CD4-positive, alpha-beta T cell treated with Interleukin-10 for 1 hour (primary cell): Measurements from ENCODE around the gene RCBTB1.
A peak's percentile ranks its signal among the peaks of the same experiment; 100 is the strongest.
"Not testable (repeated sequence)": the region's sequence is repeated elsewhere in the genome, so short reads cannot be mapped to it uniquely, and the experiment has no call there.

ENCODE experiments used
- DNase-seq: peaks from one replicate; pipeline ENCODE4 v3.0.0-alpha.2; 2020

Gene RCBTB1

GRCh38 chr13:49602615-49603014, 17.3 kb upstream of the RCBTB1 start:
- DNase-seq: not testable (repeated sequence)

GRCh38 chr13:49602005-49602404, 16.6 kb upstream of the RCBTB1 start:
- DNase-seq: no peak

- DNase-seq: no peak
Measured at GRCh38 chr13:49597043-49597641, 11.8 kb upstream of the RCBTB1 start.

- DNase-seq: no peak
Measured at GRCh38 chr13:49596221-49596620, 10.9 kb upstream of the RCBTB1 start.

- no peak for DNase-seq
Measured at GRCh38 chr13:49594576-49594975, 9.2 kb upstream of the RCBTB1 start.

GRCh38 chr13:49593876-49594275, 8.5 kb upstream of the RCBTB1 start:
- not testable (repeated sequence) for DNase-seq

- DNase-seq: not testable (repeated sequence)
Measured at GRCh38 chr13:49590714-49591113, 5.4 kb upstream of the RCBTB1 start.

GRCh38 chr13:49587311-49587847, 2.0 kb upstream of the RCBTB1 start:
- DNase-seq: no peak

- no peak for DNase-seq
Measured at GRCh38 chr13:49586717-49587116, 1.4 kb upstream of the RCBTB1 start.

- no peak for DNase-seq
Measured at GRCh38 chr13:49584771-49585182, 581 bp downstream of the RCBTB1 start.

GRCh38 chr13:49580980-49581680, 4.2 kb downstream of the RCBTB1 start:
- no peak for DNase-seq

- no peak for DNase-seq
Measured at GRCh38 chr13:49579501-49579900, 5.9 kb downstream of the RCBTB1 start.

- DNase-seq: no peak
Measured at GRCh38 chr13:49571299-49572240, 13.8 kb downstream of the RCBTB1 start.

GRCh38 chr13:49569993-49570689, 15.2 kb downstream of the RCBTB1 start:
- DNase-seq: peak; percentile 36

GRCh38 chr13:49567491-49567890, 17.9 kb downstream of the RCBTB1 start:
- DNase-seq: no peak

- no peak for DNase-seq
Measured at GRCh38 chr13:49566461-49566860, 18.9 kb downstream of the RCBTB1 start.

- DNase-seq: not testable (repeated sequence)
Measured at GRCh38 chr13:49565461-49565860, 19.9 kb downstream of the RCBTB1 start.

GRCh38 chr13:49563516-49563915, 21.8 kb downstream of the RCBTB1 start:
- no peak for DNase-seq

GRCh38 chr13:49561062-49561410, 24.3 kb downstream of the RCBTB1 start:
- no peak for DNase-seq

- DNase-seq: no peak
Measured at GRCh38 chr13:49560270-49561061, 24.9 kb downstream of the RCBTB1 start.

- no peak for DNase-seq
Measured at GRCh38 chr13:49559006-49559405, 26.4 kb downstream of the RCBTB1 start.

GRCh38 chr13:49554387-49554786, 31.0 kb downstream of the RCBTB1 start:
- no peak for DNase-seq
